Measurements from ENCODE around the gene WDR86. TPM values are rescaled to one million over a fixed set of nuclear protein-coding genes. Genes with fewer than 3 reads are reported as not detected.

Gene WDR86
- total and polyA plus RNA-seq, 2 experiments from 2014 or later = 9.1 to 59.1 TPM

DNA sequence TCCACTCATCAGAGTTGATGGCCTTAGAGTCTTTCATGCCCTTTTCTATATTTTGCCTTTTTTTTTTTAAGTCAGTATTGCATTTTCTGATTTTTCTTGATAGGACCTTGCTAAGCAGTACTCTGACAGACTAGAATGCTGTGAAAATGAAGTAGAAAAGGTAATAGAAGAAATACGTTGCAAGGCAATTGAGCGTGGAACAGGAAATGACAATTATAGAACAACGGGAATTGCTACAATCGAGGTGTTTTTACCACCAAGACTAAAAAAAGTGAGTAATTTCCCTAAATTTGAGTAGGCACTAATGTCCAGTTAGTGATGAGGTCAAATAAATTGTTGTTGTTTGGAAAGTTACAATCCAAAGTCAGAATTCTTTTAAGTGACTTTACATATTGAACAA lies 60.9 kb downstream of the WDR86 start:
- Histone ChIP-seq H3K9me2 (ENCODE audit: insufficient read depth) (no peaks in the 10 kb centered on the region), H3K36me3 (ENCODE audit: insufficient read depth) (peaks cover 8% of the 10 kb centered on the region), H3K4me3 (no peak overlapping the region), H3K4me2 (no peak overlapping the region), H3K27ac (ENCODE audit: low read depth) (no peak overlapping the region), H3K27me3 (ENCODE audit: insufficient read depth) (no peaks in the 10 kb centered on the region), H3K4me1 (ENCODE audit: insufficient read depth) (no peaks in the 10 kb centered on the region), H4K20me1 (replicated peaks; ENCODE audit: insufficient read depth) (0 out of 2 replicates have a peak, but pooled peaks cover 8% of the 10 kb centered on the region), H2AFZ (no peak overlapping the region), H3K79me2 (replicated peaks; ENCODE audit: insufficient read depth) (no peaks in the 10 kb centered on the region), H3F3A (replicated peaks; ENCODE audit: low read depth) (peaks cover 6% of the 10 kb centered on the region; the same call in 1 of the 2 replicates)
- H3K4me3 Mint-ChIP-seq = no peak overlapping the region
- DNase-seq (ENCODE audit: low spot score) = no peak
- ATAC-seq = no peak
- peaks cover 2% of the 10 kb centered on the region for H3K27me3 Mint-ChIP-seq (ENCODE audit: insufficient read depth, low read depth, poor library complexity)
- H3K4me1 Mint-ChIP-seq = peaks cover 5% of the 10 kb centered on the region; the same call in 2 of the 3 replicates
- H3K36me3 Mint-ChIP-seq (ENCODE audit: low read depth) = peaks cover 41% of the 10 kb centered on the region
- TF ChIP-seq EZH2 (IDR thresholded peaks at IDR 0.05; ENCODE audit: low read depth, unreplicated experiment) (no peak), EZH2phosphoT487 (IDR thresholded peaks at IDR 0.05; ENCODE audit: unreplicated experiment) (no peak), CREB1 (CRISPR knock-in tag; IDR thresholded peaks at IDR 0.05; ENCODE audit: low read depth) (no peak), NANOG (IDR thresholded peaks at IDR 0.05; ENCODE audit: borderline replicate concordance) (no peak), ZNF331 (CRISPR knock-in tag; IDR thresholded peaks at IDR 0.05; ENCODE audit: low read depth) (no peak), JUNB (IDR thresholded peaks at IDR 0.05; ENCODE audit: unreplicated experiment) (no peak), POLR2AphosphoS5 (IDR thresholded peaks at IDR 0.05; ENCODE audit: low read depth) (no peak), STAT1 (IDR thresholded peaks at IDR 0.05; ENCODE audit: unreplicated experiment) (no peak), ZNF114 (CRISPR knock-in tag; IDR thresholded peaks at IDR 0.05) (no peak)
- TF ChIP-seq, protein P1, sequence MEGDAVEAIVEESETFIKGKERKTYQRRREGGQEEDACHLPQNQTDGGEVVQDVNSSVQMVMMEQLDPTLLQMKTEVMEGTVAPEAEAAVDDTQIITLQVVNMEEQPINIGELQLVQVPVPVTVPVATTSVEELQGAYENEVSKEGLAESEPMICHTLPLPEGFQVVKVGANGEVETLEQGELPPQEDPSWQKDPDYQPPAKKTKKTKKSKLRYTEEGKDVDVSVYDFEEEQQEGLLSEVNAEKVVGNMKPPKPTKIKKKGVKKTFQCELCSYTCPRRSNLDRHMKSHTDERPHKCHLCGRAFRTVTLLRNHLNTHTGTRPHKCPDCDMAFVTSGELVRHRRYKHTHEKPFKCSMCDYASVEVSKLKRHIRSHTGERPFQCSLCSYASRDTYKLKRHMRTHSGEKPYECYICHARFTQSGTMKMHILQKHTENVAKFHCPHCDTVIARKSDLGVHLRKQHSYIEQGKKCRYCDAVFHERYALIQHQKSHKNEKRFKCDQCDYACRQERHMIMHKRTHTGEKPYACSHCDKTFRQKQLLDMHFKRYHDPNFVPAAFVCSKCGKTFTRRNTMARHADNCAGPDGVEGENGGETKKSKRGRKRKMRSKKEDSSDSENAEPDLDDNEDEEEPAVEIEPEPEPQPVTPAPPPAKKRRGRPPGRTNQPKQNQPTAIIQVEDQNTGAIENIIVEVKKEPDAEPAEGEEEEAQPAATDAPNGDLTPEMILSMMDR (conservative IDR thresholded peaks at IDR 0.05; ENCODE audit: low read depth in 2 of 2) = no peak
- TF ChIP-seq, protein P2, sequence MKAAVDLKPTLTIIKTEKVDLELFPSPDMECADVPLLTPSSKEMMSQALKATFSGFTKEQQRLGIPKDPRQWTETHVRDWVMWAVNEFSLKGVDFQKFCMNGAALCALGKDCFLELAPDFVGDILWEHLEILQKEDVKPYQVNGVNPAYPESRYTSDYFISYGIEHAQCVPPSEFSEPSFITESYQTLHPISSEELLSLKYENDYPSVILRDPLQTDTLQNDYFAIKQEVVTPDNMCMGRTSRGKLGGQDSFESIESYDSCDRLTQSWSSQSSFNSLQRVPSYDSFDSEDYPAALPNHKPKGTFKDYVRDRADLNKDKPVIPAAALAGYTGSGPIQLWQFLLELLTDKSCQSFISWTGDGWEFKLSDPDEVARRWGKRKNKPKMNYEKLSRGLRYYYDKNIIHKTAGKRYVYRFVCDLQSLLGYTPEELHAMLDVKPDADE (IDR thresholded peaks at IDR 0.05) = no peak
- TF ChIP-seq, protein P3, sequence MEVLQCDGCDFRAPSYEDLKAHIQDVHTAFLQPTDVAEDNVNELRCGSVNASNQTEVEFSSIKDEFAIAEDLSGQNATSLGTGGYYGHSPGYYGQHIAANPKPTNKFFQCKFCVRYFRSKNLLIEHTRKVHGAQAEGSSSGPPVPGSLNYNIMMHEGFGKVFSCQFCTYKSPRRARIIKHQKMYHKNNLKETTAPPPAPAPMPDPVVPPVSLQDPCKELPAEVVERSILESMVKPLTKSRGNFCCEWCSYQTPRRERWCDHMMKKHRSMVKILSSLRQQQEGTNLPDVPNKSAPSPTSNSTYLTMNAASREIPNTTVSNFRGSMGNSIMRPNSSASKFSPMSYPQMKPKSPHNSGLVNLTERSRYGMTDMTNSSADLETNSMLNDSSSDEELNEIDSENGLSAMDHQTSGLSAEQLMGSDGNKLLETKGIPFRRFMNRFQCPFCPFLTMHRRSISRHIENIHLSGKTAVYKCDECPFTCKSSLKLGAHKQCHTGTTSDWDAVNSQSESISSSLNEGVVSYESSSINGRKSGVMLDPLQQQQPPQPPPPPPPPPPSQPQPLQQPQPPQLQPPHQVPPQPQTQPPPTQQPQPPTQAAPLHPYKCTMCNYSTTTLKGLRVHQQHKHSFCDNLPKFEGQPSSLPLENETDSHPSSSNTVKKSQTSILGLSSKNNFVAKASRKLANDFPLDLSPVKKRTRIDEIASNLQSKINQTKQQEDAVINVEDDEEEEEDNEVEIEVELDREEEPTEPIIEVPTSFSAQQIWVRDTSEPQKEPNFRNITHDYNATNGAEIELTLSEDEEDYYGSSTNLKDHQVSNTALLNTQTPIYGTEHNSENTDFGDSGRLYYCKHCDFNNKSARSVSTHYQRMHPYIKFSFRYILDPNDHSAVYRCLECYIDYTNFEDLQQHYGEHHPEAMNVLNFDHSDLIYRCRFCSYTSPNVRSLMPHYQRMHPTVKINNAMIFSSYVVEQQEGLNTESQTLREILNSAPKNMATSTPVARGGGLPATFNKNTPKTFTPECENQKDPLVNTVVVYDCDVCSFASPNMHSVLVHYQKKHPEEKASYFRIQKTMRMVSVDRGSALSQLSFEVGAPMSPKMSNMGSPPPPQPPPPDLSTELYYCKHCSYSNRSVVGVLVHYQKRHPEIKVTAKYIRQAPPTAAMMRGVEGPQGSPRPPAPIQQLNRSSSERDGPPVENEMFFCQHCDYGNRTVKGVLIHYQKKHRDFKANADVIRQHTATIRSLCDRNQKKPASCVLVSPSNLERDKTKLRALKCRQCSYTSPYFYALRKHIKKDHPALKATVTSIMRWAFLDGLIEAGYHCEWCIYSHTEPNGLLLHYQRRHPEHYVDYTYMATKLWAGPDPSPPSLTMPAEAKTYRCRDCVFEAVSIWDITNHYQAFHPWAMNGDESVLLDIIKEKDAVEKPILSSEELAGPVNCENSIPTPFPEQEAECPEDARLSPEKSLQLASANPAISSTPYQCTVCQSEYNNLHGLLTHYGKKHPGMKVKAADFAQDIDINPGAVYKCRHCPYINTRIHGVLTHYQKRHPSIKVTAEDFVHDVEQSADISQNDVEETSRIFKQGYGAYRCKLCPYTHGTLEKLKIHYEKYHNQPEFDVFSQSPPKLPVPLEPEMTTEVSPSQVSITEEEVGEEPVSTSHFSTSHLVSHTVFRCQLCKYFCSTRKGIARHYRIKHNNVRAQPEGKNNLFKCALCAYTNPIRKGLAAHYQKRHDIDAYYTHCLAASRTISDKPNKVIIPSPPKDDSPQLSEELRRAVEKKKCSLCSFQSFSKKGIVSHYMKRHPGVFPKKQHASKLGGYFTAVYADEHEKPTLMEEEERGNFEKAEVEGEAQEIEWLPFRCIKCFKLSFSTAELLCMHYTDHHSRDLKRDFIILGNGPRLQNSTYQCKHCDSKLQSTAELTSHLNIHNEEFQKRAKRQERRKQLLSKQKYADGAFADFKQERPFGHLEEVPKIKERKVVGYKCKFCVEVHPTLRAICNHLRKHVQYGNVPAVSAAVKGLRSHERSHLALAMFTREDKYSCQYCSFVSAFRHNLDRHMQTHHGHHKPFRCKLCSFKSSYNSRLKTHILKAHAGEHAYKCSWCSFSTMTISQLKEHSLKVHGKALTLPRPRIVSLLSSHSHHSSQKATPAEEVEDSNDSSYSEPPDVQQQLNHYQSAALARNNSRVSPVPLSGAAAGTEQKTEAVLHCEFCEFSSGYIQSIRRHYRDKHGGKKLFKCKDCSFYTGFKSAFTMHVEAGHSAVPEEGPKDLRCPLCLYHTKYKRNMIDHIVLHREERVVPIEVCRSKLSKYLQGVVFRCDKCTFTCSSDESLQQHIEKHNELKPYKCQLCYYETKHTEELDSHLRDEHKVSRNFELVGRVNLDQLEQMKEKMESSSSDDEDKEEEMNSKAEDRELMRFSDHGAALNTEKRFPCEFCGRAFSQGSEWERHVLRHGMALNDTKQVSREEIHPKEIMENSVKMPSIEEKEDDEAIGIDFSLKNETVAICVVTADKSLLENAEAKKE (CRISPR knock-in tag; IDR thresholded peaks at IDR 0.05) = no peak
- TF ChIP-seq, protein P4, sequence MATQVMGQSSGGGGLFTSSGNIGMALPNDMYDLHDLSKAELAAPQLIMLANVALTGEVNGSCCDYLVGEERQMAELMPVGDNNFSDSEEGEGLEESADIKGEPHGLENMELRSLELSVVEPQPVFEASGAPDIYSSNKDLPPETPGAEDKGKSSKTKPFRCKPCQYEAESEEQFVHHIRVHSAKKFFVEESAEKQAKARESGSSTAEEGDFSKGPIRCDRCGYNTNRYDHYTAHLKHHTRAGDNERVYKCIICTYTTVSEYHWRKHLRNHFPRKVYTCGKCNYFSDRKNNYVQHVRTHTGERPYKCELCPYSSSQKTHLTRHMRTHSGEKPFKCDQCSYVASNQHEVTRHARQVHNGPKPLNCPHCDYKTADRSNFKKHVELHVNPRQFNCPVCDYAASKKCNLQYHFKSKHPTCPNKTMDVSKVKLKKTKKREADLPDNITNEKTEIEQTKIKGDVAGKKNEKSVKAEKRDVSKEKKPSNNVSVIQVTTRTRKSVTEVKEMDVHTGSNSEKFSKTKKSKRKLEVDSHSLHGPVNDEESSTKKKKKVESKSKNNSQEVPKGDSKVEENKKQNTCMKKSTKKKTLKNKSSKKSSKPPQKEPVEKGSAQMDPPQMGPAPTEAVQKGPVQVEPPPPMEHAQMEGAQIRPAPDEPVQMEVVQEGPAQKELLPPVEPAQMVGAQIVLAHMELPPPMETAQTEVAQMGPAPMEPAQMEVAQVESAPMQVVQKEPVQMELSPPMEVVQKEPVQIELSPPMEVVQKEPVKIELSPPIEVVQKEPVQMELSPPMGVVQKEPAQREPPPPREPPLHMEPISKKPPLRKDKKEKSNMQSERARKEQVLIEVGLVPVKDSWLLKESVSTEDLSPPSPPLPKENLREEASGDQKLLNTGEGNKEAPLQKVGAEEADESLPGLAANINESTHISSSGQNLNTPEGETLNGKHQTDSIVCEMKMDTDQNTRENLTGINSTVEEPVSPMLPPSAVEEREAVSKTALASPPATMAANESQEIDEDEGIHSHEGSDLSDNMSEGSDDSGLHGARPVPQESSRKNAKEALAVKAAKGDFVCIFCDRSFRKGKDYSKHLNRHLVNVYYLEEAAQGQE (IDR thresholded peaks at IDR 0.05; ENCODE audit: unreplicated experiment) = no peak
- H3K9me3 Mint-ChIP-seq = no peaks in the 10 kb centered on the region
- H3K27ac Mint-ChIP-seq = no peak overlapping the region

Data from GM23338 (cell line).